ENCODE results near the gene SNRPD3.
"Not testable (repeated sequence)": the region's sequence is repeated elsewhere in the genome, so short reads cannot be mapped to it uniquely, and the experiment has no call there.

SNRPD3 gene

DNA sequence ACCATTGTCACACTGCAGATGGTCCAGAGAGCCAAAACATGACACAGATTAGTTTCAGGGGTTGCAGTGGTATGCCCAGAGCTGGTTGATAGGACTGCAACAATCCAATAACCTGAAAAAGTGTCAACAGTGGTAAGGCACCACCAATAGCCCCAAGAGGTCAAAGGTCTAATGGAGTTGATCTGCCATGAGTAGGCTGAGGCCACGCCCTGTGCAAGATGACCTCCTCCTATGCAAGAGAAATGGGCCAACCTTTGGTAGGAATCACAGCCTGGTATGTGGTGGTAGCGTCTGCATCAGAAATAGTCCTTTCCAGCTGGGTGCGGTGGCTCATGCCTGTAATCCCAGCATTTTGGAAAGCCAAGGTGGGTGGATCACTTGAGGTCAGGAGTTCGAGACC, 20.5 kb upstream of the SNRPD3 start:
- DNase-seq, result no peak

DNA sequence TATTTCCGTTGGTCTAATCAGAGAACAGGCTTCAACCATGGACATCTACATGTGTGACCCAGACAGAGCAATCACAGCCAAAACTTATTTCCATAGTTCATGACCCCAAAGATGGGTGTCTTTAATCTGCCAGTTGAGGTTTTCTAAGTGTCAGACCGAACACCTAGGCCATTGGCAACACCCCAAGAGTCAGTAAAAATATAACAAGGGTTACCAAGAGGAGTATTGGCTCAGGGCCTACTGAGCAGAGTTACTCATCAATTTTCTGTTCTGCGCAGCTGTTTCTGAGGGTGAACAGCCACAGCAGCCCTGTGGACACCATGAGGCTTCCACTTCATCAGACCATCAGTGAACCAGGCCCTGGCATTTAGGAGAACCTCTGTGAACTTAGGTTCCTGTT, 19.7 kb upstream of the SNRPD3 start:
- DNase-seq, result no peak

DNA sequence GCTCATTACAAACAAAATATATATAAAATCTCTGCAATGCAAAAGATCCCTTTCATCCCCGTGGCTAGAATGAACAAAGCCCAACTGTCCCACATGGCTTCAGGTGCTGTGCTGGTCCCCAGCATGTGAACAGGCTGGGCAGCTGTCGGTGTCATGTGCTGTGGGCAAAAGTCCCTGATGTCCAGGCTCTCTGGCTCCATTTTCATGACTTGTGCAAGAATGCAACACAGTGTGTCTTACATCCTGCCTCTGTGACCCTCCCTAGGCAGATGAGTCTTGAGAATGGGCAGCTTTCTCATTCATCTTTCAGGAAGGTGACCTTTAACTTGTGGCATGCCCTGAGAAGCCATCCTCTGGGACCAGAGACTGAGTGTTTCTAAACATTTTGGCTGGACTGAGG, 15.3 kb upstream of the SNRPD3 start:
- no peak for DNase-seq

- no peak for DNase-seq
These were observed 13.9 kb upstream of the SNRPD3 start for GRCh38 chr22:24541681-24542515.

DNA sequence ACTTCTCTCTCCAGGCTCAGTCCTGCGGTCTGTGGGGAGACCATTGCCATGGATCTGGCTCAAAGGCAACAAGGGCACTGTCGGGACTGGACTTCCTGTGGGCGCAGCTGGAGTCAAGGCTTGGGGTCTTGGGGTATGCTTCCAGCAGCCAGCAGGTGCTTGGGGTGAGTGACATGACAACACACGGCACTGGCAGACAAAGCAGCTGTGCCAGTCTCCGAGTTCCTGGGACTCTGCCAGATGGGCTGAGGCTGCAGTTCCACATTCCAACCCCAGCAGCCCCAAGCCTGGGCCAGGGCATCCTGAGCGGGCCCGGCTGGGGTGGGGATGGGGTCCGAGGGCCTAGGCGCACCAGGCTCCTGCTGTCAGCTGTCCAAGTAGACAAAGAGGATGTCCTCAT, 13.2 kb upstream of the SNRPD3 start:
- DNase-seq, result peak; percentile 50

GRCh38 chr22:24543185-24543601, 12.6 kb upstream of the SNRPD3 start:
- DNase-seq, result no peak

GRCh38 chr22:24543679-24544243, 12.0 kb upstream of the SNRPD3 start:
- no peak for DNase-seq

- no peak for DNase-seq
These were observed 7.0 kb upstream of the SNRPD3 start for GRCh38 chr22:24548812-24549211.

DNA sequence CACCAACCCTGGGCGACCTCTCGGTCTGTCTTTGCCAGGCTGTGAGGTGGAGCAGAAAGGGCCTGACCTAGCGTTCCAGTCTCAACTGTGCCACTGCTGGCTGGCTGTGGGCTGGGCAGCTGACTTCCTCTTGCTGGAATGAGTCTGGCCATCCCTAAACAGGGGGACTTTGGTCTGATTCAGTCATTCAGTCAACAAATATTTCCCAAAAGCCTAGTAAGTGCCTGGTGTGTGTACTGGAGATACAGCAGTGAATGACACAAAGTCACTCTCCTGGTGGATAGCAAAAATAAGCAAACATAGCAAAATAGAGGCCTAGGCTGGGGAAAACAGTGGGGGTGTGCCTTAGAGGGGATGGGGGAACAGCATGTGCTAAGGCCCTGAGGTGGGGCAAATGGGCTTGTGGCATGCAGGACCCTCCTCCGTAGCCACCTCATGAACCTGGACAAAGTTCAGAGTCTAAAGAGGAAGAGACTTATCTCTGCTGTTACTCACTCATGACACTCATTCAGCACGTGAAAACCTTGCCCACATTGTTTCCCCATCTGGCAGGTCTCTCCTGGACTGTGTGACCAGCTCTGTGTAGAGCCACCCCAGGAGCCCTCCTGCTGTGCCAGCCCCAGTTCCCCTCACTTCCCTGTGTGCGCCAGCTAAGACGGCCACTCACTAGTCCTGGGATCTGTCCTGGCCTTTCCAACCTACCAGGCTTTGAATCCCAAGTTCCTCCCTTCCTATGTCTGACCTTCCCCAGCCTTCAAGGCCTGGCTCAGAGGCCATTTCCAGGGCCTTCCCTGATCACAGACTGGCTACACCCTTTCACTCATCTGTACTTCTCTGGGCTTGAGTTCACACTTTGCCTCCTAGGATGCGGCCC, 5.5 kb upstream of the SNRPD3 start:
- DNase-seq, result no peak

- no peak for DNase-seq
These were observed 4.8 kb upstream of the SNRPD3 start for GRCh38 chr22:24550902-24551435.

DNA sequence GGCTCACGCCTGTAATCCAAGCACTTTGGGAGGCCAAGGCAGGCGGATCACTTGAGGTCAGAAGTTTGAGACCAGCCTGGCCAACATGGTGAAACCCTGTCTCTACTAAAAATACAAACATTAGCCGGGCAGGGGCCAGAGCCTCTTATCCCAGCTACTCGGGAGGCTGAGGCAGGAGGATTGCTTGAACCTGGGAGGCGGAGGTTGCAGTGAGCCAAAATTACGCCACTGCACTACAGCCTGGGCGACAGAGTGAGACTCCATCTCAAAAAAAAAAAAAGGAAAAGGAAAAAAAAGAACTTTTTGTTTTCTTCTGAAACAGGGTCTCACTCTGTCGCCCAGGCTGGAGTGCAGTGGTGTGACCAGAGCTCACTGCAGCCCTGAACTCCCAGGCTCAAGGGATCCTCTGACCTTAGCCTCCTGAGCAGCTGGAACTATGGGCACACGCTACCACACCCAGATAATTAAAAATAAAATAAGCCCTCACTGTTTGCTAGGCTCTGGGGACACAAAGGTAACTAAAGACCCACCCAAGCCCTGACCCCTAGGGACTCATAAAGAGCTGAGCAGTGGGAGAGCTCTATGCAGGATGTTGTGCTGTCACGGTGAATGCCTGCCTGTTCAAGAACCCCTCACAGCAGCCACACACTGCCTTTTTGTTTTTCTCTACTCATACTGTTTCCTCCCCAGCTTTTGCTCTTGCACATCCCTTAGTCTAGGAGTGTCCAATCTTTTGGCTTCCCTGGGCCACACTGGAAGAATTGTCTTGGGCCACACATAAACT, 3.1 kb upstream of the SNRPD3 start:
- not testable (repeated sequence) for DNase-seq

- DNase-seq, result no peak
These were observed 2.0 kb upstream of the SNRPD3 start for GRCh38 chr22:24553597-24554312.

- peak; percentile 60 for DNase-seq
These were observed 1.3 kb upstream of the SNRPD3 start, which contains the start of gene GUCD1 for GRCh38 chr22:24554313-24555164. Gene GUCD1, minus strand, starts transcription at chr22:24555138. Its CDS starts 147 bp downstream, at chr22:24554991.

GRCh38 chr22:24559471-24559870, 3.7 kb downstream of the SNRPD3 start:
- DNase-seq, result no peak

DNA sequence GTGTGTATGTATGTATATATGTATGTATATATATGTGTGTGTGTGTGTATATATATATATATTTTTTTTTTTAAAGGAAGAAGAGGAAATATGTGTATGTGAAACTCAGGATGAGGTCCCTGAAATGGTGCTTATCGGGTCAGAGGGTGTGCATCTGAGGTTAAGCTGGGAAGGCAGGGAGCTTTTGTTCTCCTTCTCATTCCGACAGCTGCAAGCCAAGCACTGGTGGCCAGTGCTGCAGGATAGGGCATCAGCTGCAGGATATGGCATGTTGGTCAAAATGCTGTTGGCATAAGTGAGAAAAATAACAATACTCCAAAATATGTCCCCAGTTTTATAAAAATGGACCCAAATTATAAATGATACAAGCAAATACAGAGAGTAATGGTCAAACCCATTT, 7.4 kb downstream of the SNRPD3 start:
- no peak for DNase-seq

GRCh38 chr22:24564376-24565058, 8.7 kb downstream of the SNRPD3 start:
- no peak for DNase-seq

GRCh38 chr22:24565077-24565476, 9.3 kb downstream of the SNRPD3 start:
- DNase-seq, result no peak

DNA sequence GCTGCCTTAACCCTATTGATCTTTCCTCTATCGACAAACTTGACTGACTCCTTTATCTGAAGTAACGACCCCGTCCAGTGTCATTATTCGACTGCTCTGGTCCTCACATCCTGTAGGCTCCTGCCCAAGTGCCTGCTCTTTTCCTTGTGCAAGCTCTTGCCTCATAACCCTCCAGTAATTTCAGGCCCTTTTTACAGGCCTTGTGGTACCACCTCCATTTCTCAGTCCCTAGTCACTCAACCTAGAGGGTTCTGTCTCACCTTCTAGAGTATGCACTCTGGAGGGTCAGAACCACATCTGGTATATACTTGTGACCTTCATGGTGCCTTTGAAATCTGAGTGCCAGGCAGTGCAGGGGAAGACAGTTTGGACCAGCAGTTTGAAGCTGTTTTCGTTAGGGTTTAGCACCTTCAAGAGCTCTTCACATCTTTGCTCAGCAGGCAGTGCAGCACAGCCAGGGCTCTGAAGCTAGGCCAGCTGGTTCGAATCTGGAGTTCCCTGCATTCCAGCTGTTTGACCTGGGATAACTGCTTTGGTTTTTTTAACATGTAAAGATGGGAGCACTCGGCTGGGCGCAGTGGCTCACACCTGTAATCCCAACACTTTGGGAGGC, 11.2 kb downstream of the SNRPD3 start:
- DNase-seq, result no peak

DNA sequence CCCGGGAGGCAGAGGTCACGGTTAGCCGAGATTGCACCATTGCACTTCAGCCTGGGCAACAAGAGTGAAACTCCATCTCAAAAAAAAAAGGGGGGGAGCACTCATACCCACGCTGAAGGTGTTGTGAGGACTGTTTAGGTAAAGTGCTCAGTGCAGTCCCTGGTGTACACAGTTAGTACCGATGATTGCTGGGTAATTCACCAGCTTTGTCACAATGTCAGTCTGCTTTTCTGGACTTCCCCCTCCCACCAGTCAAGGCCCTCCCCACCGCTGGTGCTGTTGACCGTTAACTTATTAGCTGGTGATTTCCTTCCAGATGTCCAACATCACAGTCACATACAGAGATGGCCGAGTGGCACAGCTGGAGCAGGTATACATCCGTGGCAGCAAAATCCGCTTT, 11.9 kb downstream of the SNRPD3 start:
- DNase-seq, result no peak

DNA sequence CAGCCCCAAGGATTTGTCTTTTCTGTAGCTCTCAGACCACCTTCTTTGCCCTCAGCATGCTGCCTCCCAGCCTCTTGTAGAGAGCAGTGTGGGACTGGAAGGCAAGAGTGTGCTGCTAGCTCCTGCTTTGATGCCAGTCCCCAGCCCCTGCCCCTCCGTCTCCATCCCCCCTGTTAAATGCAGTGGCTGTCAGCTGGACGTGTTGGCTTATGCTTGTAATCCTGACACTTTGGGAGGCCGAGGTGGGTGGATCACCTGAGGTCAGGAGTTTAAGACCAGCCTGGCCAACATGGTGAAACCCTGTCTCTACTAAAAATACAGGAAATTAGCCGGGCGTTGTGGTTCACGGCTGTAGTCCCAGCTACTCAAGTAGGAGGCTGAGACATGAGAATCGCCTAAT, 15.5 kb downstream of the SNRPD3 start:
- DNase-seq, result no peak
